Transverse colon (tissue), 4 donors: ENCODE results near the gene KCNN1.

Source experiments
- CTCF ChIP-seq, 5 experiments: fragments of 200-600 bp in 3 of 5; fragments of 450-650 bp in 2 of 5; sonication (generic) in 3 of 5; IDR thresholded peaks; 1 replicate in 2 of 5; 2 replicates in 3 of 5; pipeline ENCODE4 v1.5.1; 2016 to 2017; ENCODE audit warnings: antibody characterized with exemption in 5 of 5, inconsistent platforms in 3 of 5, mild to moderate bottlenecking in 2 of 5, moderate library complexity in 1 of 5
- EP300 ChIP-seq: sonication (generic); formaldehyde crosslinking; IDR thresholded peaks from one replicate; pipeline ENCODE4 v1.6.1; 2017; ENCODE audit warnings: antibody characterized with exemption, low read depth
- POLR2A ChIP-seq: fragments of 450-650 bp; IDR thresholded peaks from one replicate; pipeline ENCODE4 v1.6.1; 2016; ENCODE audit warnings: antibody characterized with exemption, mild to moderate bottlenecking, moderate library complexity
- POLR2AphosphoS5 ChIP-seq, 3 donors: sonication (generic); formaldehyde crosslinking; IDR thresholded peaks; one replicate each; pipeline ENCODE4 v1.6.1; 2016; ENCODE audit warnings: antibody characterized with exemption in 3 of 3

GRCh38 chr19:18000480-18000914 lies 33.6 kb downstream of the KCNN1 start:
- no peak for TF ChIP-seq POLR2A
- TF ChIP-seq CTCF (IDR thresholded peaks at IDR 0.05), result no peak
- TF ChIP-seq EP300, result no peak
- no peak for TF ChIP-seq POLR2AphosphoS5 (IDR thresholded peaks at IDR 0.05)
